Neural cell (in vitro differentiated cells): ENCODE results near the gene RAE1. TPM values are rescaled to one million over a fixed set of nuclear protein-coding genes. Genes with fewer than 3 reads are reported as not detected.

Source experiments
- H2AFZ ChIP-seq: fragments of 200-600, 300-800 bp; sonication (generic), shearing (Covaris generic); 2 replicates; pipeline ENCODE4 v1.6.0; 2014; ENCODE audit warnings: low read depth, mild to moderate bottlenecking, antibody characterized with exemption, low read length, moderate library complexity
- H3F3A ChIP-seq: fragments of 200-600 bp; shearing (Covaris generic); 2 replicates; pipeline ENCODE4 v1.6.1; 2016; ENCODE audit warnings: mild to moderate bottlenecking, moderate library complexity, mixed read lengths, antibody characterized with exemption, low read length; ENCODE audit not compliant: insufficient read depth, poor library complexity, severe bottlenecking
- H3K27ac ChIP-seq: fragments of 200-600, 300-800 bp; sonication (generic), shearing (Covaris generic); 2 replicates; pipeline ENCODE4 v1.5.1; 2014; ENCODE audit warnings: mild to moderate bottlenecking, low read length, moderate library complexity
- H3K27me3 ChIP-seq: fragments of 300-800, 200-600 bp; sonication (generic), shearing (Covaris generic); 2 replicates; pipeline ENCODE4 v1.6.0; 2014; ENCODE audit warnings: mild to moderate bottlenecking, low read depth, low read length, moderate library complexity; ENCODE audit not compliant: insufficient read depth
- H3K36me3 ChIP-seq: fragments of 300-800, 200-600 bp; sonication (generic), shearing (Covaris generic); 2 replicates; pipeline ENCODE4 v1.5.1; 2014; ENCODE audit warnings: mild to moderate bottlenecking, antibody characterized with exemption, low read length, moderate library complexity; ENCODE audit not compliant: insufficient read depth
- H3K4me2 ChIP-seq: fragments of 300-800, 200-600 bp; sonication (generic), shearing (Covaris generic); 2 replicates; pipeline ENCODE4 v1.6.0; 2014; ENCODE audit warnings: mild to moderate bottlenecking, low read length
- H3K4me3 ChIP-seq: fragments of 300-800, 200-600 bp; sonication (generic), shearing (Covaris generic); 2 replicates; pipeline ENCODE4 v1.5.1; 2014; ENCODE audit warnings: mild to moderate bottlenecking, low read length, moderate library complexity
- H3K79me2 ChIP-seq: fragments of 200-600 bp; shearing (Covaris generic); replicated peaks from 2 replicates; pipeline ENCODE4 v1.6.0; 2014; ENCODE audit warnings: mild to moderate bottlenecking, low read length, moderate library complexity; ENCODE audit not compliant: insufficient read depth
- H3K9ac ChIP-seq: fragments of 300-800, 200-600 bp; sonication (generic), shearing (Covaris generic); 2 replicates; pipeline ENCODE4 v1.6.1; 2016; ENCODE audit warnings: mild to moderate bottlenecking, low read length, mixed read lengths
- H3K9me2 ChIP-seq: fragments of 200-600 bp; shearing (Covaris generic); 2 replicates; pipeline ENCODE4 v1.6.1; 2016; ENCODE audit warnings: mild to moderate bottlenecking, low read length, mixed read lengths; ENCODE audit not compliant: insufficient read depth
- H3K9me3 ChIP-seq: fragments of 200-600, 300-800 bp; sonication (generic), shearing (Covaris generic); 2 replicates; pipeline ENCODE4 v1.6.1; 2016; ENCODE audit warnings: mild to moderate bottlenecking, mixed run types, low read length, moderate library complexity, mixed read lengths
- H4K20me1 ChIP-seq: fragments of 200-600 bp; shearing (Covaris generic); 2 replicates; pipeline ENCODE4 v1.6.1; 2016; ENCODE audit warnings: mild to moderate bottlenecking, mixed run types; ENCODE audit not compliant: insufficient read depth
- CTCF ChIP-seq: fragments of 450-650 bp; IDR thresholded peaks from 2 replicates; pipeline ENCODE4 v1.5.1; 2014; ENCODE audit warnings: antibody characterized with exemption, mild to moderate bottlenecking, moderate library complexity; ENCODE audit not compliant: poor library complexity, severe bottlenecking
- EP300 ChIP-seq: fragments of 450-650 bp; conservative IDR thresholded peaks from 2 replicates; pipeline ENCODE4 v1.6.1; 2014; ENCODE audit warnings: antibody characterized with exemption, mild to moderate bottlenecking, moderate library complexity; ENCODE audit not compliant: poor library complexity, severe bottlenecking
- EZH2 ChIP-seq: fragments of 200-600, 300-800 bp; shearing (Covaris generic), sonication (generic); IDR thresholded peaks from 2 replicates; pipeline ENCODE4 v1.6.1; 2014; ENCODE audit warnings: antibody characterized with exemption, low read length, borderline replicate concordance, mild to moderate bottlenecking; ENCODE audit not compliant: insufficient read depth, poor library complexity, severe bottlenecking
- MXI1 ChIP-seq: fragments of 450-650 bp; conservative IDR thresholded peaks from 2 replicates; pipeline ENCODE4 v1.6.1; 2014; ENCODE audit warnings: antibody characterized with exemption, mild to moderate bottlenecking; ENCODE audit not compliant: poor library complexity, severe bottlenecking
- POLR2AphosphoS5 ChIP-seq: IDR thresholded peaks from 2 replicates; pipeline ENCODE4 v1.6.1; 2012
- RAD21 ChIP-seq: fragments of 450-650 bp; conservative IDR thresholded peaks from 2 replicates; pipeline ENCODE4 v1.6.1; 2014; ENCODE audit warnings: antibody characterized with exemption, mild to moderate bottlenecking, moderate library complexity
- SMC3 ChIP-seq: fragments of 450-650 bp; conservative IDR thresholded peaks from 2 replicates; pipeline ENCODE4 v1.6.1; 2014; ENCODE audit warnings: antibody characterized with exemption, mild to moderate bottlenecking, moderate library complexity; ENCODE audit not compliant: poor library complexity
- TAF1 ChIP-seq: IDR thresholded peaks from 2 replicates; pipeline ENCODE4 v1.6.1; 2012; ENCODE audit warnings: low read depth
- polyA plus RNA-seq: library from polyadenylated mRNA; depleted of rRNA; stranded (reverse); fragments of >200 nt; gene quantifications from 2 replicates; pipeline ENCODE4 v1.2.3, GENCODE V29; 2014
- TF ChIP-seq, protein P1 (sequence below): IDR thresholded peaks from 2 replicates; pipeline ENCODE4 v1.6.1; 2012; ENCODE audit warnings: borderline replicate concordance

Gene RAE1
- polyA plus RNA-seq, 1 donor from 2014 or later, result 134 TPM

GRCh38 chr20:57369596-57369995 lies 18.5 kb downstream of the RAE1 start:
- Histone ChIP-seq H3K4me2 (no peak overlapping the region), H3K9ac (no peak overlapping the region), H3F3A (no peaks in the 10 kb centered on the region), H2AFZ (no peak overlapping the region), H3K4me3 (no peak overlapping the region), H4K20me1 (no peaks in the 10 kb centered on the region), H3K79me2 (no peaks in the 10 kb centered on the region), H3K27ac (no peak overlapping the region), H3K27me3 (no peaks in the 10 kb centered on the region), H3K9me3 (no peaks in the 10 kb centered on the region), H3K9me2 (no peaks in the 10 kb centered on the region), H3K36me3 (peaks cover 16% of the 10 kb centered on the region)
- TF ChIP-seq SMC3, result no peak
- TF ChIP-seq POLR2AphosphoS5, result no peak
- TF ChIP-seq, protein P1, sequence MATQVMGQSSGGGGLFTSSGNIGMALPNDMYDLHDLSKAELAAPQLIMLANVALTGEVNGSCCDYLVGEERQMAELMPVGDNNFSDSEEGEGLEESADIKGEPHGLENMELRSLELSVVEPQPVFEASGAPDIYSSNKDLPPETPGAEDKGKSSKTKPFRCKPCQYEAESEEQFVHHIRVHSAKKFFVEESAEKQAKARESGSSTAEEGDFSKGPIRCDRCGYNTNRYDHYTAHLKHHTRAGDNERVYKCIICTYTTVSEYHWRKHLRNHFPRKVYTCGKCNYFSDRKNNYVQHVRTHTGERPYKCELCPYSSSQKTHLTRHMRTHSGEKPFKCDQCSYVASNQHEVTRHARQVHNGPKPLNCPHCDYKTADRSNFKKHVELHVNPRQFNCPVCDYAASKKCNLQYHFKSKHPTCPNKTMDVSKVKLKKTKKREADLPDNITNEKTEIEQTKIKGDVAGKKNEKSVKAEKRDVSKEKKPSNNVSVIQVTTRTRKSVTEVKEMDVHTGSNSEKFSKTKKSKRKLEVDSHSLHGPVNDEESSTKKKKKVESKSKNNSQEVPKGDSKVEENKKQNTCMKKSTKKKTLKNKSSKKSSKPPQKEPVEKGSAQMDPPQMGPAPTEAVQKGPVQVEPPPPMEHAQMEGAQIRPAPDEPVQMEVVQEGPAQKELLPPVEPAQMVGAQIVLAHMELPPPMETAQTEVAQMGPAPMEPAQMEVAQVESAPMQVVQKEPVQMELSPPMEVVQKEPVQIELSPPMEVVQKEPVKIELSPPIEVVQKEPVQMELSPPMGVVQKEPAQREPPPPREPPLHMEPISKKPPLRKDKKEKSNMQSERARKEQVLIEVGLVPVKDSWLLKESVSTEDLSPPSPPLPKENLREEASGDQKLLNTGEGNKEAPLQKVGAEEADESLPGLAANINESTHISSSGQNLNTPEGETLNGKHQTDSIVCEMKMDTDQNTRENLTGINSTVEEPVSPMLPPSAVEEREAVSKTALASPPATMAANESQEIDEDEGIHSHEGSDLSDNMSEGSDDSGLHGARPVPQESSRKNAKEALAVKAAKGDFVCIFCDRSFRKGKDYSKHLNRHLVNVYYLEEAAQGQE, result no peak
- no peak for TF ChIP-seq CTCF
- no peak for TF ChIP-seq MXI1
- TF ChIP-seq EZH2, result no peak
- no peak for TF ChIP-seq TAF1
- no peak for TF ChIP-seq RAD21
- TF ChIP-seq EP300, result no peak

GRCh38 chr20:57370316-57370715 lies 19.3 kb downstream of the RAE1 start:
- no peak overlapping the region for H3K9ac ChIP-seq
- H3K27ac ChIP-seq, result no peak overlapping the region
- no peak overlapping the region for H2AFZ ChIP-seq
- no peaks in the 10 kb centered on the region for H3K9me2 ChIP-seq
- no peaks in the 10 kb centered on the region for H3K79me2 ChIP-seq
- no peaks in the 10 kb centered on the region for H3K27me3 ChIP-seq
- no peak overlapping the region for H3K4me2 ChIP-seq
- no peaks in the 10 kb centered on the region for H3K9me3 ChIP-seq
- no peaks in the 10 kb centered on the region for H4K20me1 ChIP-seq
- H3K4me3 ChIP-seq, result no peak overlapping the region
- no peaks in the 10 kb centered on the region for H3F3A ChIP-seq
- TF ChIP-seq SMC3 (no peak), EP300 (no peak), POLR2AphosphoS5 (no peak), CTCF (no peak), EZH2 (no peak)
- H3K36me3 ChIP-seq, result peaks cover 16% of the 10 kb centered on the region
